Stimulated activated CD4-positive, alpha-beta T cell treated with anti-CD3 and anti-CD28 coated beads, Interleukin-2, amount 100 ng/mL, for 48 hours (primary cell): Measurements from ENCODE around the gene MYOM3.
"Not testable (repeated sequence)": the region's sequence is repeated elsewhere in the genome, so short reads cannot be mapped to it uniquely, and the experiment has no call there.

ENCODE experiments used
- DNase-seq, 2 donors: peaks; one replicate each; pipeline ENCODE4 v3.0.0-alpha.2; 2020

The MYOM3 gene

DNA sequence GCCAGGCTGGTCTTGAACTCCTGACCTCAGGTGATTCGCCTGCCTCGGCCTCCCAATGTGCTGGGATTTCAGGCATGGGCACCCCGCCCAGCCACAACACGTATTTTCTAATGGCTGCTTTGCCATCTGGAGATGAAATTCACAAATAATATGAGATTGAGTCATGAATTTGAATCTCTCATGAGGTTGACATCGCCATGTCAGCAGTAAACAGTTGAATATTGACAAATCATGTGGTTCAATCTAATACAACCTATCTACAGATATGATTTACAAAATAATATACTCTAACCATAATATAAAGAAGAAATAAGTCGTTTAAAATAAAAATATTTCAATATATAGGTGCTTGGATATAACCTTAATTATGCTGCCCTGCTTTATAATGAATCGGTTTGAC, 42.1 kb downstream of the MYOM3 start:
- no peak for DNase-seq

GRCh38 chr1:24067978-24068377, 44.0 kb downstream of the MYOM3 start:
- no peak for DNase-seq

- no peak for DNase-seq
These were observed 46.6 kb downstream of the MYOM3 start for GRCh38 chr1:24065304-24065703.

DNA sequence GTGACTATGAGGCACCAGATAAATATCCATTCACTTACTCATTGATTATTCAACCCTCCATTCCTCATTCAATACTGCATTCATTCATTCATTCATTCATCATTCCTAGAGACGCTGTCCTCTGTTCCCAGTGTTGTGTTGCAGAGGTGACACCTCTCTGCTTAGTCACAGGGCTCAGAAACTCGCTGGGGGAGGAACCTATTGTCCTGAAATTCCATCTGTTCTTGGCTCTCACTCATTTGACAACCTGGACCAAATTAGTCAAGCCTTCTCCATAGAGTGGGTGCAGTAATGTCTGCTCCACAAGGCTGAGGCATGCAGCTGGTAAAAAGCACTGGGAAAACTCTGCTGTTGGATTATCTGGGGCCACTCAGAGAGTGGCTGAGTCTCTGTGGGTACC, 49.7 kb downstream of the MYOM3 start:
- DNase-seq: no peak

DNA sequence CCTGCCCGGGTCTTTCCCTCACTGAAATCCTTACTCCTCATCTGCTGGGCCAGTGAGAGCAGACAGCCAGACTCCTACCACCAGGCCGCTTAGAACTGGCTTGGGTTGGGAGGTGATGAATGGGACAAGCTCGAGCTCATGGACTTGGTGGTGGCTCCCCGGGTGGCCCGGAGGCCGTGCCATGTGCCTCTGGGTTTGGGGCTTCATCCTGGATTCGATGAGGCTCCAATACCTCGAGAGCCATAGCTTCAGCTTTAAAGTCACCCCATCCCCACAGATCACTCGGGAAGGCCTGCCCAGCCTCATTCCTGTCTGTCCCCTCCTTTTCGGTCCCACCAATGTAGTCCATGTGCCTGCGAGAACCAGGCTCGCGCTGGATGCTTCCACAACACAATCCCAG, 51.5 kb downstream of the MYOM3 start:
- no peak for DNase-seq

DNA sequence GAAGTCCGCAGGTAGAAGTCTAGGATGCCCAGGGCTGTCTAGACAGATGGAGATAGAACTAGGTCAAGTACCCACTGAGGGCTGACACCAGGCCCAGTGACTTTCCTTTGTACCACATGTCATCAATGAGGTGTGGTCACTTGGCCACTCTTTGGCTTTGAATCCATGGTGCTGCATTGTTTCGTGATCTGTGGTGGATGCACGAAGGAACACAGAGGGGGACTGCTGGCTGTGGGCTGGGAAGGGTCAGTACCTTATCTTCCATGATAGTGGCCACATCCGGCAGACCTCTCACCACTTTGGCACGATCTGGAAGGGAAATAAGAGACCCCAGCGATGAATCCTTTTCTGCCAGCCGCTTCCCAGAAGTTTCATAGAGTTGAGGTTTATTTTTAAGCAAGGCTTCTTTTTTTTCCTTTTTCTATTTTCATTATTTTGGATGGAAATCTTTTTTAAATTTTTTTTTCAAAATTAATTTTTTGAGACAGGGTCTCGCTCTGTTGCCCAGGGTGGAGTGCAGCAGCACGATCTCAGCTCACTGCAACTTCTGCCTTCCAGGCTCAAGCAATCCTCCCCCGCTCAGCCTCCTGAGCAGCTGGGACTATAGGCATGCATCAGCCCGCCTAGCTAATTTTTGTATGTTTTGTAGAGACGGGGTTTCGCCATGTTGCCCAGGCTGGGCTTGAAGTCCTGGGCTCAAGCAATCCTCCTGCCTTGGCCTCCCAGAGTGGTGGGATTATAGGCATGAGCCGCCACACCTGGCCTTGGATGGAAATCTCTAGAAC, 53.1 kb downstream of the MYOM3 start:
- no peak for DNase-seq

DNA sequence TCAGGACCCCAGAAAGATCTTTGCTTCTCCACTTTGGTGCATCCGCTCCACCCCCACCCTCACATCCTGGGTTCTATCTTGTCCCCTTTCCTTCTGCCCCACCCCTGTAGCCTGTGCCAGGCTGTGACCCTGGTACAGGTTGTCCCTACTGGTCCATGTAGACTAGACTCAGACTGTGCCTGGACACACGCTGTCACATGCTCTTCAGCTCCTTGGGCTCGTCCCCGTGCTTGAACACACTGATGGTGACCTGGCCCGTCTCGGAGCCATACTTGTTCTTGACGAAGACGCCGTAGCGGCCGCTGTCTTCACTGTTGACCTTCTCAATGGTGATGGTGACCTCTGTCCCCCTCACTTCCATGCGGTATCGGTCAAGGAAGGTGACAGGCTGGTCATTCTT, 54.8 kb downstream of the MYOM3 start:
- no peak for DNase-seq

DNA sequence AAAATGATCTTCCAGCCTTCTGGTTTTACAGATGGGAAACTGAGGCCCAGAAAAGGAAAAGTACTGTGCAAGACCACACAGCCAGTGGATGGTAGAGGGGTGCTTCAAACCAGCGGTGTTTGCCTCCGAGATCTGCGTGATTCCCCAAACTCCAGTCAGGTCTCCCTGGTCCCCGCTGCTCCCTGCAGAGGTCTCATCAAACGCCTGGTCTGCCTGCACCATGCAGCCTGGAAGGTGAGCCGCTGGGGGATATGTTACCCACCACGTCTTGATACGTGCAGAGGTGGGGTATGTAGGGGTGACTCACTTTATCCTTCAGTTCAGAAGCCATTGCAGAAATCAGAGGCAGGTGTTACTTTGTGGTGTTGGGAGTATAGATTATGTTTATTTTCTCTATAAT, 56.3 kb downstream of the MYOM3 start:
- DNase-seq: no peak

DNA sequence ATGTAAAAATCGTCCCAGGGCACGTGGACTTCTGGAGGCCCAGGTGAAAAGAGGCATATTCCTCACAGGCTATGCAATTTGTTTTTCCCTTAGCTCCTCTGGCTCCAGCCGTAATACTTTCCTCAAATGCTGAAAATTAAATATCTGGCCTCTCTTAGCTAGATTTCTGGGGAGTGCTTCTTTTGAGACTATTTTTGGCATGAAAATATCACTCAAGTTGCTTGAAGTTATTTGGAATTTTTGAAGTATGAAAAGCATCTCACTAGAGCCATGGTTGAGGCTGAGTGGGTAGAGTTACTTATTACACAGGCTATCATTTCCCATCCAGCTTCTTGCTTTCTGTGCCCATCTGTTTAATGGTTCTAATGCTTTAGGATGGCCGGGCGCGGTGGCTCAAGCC, 59.7 kb downstream of the MYOM3 start:
- DNase-seq: no peak

DNA sequence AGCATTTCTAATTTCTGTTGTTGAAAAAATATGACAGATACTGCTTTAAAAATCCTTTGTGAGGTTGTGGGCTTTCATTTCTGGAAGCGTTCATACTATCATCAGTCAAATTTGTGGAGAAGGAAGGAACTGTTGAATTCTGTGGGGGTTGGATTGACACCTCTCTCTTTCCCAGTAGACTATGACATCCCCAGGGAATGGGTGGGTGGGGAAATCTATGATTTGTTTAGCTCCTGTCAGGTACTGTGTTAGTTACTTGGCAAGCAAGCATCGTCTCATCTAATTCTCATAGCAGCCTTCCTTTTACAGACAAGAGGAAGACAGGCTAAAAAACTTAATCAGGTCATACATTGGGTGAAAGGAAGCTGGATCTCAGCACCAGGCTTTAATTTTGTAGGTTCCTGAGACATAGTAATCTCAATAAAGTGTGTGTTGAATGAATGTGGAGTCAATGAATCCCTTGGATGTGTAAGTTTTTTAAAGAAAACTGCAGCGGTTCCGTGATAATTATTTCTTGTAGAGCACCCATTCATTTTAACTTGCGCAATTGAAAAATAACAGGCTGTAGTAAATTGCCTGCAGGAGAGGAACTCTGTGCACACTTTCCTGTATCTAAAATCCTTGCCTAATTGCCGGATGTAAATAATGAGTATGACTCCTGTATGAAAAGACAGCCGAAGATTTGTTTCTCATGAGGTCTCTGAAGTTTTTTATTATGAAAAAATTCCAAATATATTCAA, 60.6 kb downstream of the MYOM3 start:
- DNase-seq: no peak

- no peak for DNase-seq
These were observed 62.2 kb downstream of the MYOM3 start for GRCh38 chr1:24049733-24050132.

GRCh38 chr1:24048894-24049293, 63.0 kb downstream of the MYOM3 start:
- not testable (repeated sequence) for DNase-seq

GRCh38 chr1:24048205-24048869, 63.6 kb downstream of the MYOM3 start:
- no peak for DNase-seq

- no peak for DNase-seq
These were observed 64.8 kb downstream of the MYOM3 start for GRCh38 chr1:24047110-24047477.

DNA sequence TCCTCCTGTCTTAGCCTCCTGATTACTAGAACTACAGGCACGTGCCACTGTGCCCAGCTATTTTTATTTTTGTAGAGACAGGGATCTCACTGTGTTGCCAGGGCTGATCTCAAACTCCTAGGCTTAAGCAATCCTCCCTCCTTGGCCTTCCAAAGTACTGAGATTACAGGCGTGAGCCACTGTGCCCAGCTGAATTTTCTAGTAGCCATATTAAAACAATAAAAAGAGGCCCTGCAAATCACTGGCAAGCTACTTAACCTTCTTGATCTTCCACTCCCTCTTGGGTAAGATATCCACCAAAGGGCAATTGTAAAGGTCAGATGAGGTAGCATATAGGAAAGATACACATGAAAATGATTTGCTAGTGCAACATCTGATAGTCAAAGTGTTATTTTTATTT, 66.2 kb downstream of the MYOM3 start:
- DNase-seq: no peak

GRCh38 chr1:24044672-24045071, 67.3 kb downstream of the MYOM3 start:
- not testable (repeated sequence) for DNase-seq

- no peak for DNase-seq
These were observed 68.4 kb downstream of the MYOM3 start for GRCh38 chr1:24043345-24044032.

DNA sequence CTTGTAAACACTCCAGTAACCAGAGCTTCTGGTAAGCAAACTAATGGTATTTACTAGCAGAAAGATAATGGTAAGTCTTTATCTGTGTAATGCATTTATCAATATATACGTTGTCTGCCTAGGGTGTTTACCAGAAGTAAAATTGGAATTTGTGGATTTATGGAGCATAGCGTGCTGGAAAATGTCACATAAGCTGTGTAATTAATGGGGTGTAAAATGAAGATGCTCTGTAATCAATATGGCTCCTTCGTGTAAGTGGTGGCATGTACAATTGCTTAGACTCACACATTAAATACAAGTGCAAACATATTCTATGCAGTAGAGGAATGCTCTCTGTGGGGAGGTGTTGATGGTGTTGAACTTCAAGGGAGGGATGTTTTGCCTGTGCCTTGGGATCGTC, 69.6 kb downstream of the MYOM3 start:
- no peak for DNase-seq

GRCh38 chr1:24036088-24036487, 75.8 kb downstream of the MYOM3 start:
- DNase-seq: no peak

- no peak for DNase-seq
These were observed 79.0 kb downstream of the MYOM3 start for GRCh38 chr1:24032981-24033380.

DNA sequence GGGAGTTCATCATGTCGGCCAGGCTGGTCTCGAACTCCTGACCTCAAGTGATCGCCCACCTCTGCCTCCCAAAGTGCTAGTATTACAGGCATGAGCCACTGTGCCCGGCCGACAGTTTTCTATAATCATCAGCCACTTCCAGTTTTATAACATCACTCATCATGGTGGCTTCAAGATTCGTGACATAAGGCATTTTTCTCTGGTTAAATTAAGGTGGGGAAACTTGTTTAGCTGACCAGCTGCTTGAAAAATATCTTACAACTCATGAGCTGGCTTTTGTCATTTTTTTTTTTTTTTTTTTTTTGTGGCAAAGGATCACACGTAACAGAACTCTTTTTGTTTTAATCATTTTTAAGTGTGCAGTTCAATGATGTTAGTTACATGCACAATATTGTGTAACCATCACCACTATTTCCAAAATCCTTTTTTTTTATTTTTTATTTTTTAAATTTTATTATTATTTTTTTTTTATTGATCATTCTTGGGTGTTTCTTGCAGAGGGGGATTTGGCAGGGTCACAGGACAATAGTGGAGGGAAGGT, 80.9 kb downstream of the MYOM3 start:
- DNase-seq: not testable (repeated sequence)

DNA sequence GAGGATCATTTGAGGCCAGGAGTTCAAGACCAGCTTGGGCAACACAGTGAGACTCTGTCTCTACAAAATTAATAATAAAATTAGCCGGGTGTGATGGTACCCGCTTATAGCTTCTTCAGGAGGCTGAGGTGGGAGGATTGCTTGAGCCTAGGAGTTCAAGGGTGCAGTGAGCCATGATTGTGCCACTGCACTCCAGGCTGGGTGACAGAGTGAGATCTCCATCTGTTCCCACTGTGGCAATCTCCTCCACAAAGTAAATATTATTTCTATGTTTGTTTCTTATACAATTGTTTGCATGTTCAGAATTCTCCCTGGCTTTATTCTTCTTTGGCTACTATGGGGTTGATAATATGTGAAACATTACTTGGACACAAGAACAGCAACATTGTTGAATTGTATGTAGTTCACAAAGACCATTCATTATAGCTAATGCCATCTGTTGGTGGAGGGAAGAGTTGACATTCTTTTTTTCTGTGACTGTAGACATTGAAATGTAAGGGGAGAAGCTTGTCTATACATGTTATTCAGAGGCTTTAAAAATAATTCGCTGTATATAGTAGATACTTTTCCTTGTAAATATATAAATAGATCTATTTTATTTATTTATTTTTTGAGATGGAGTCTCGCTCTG, 84.0 kb downstream of the MYOM3 start:
- DNase-seq: no peak
